ENCODE data around the gene CEP68.

GRCh38 chr2:65136253-65136652, 80.0 kb downstream of the CEP68 start:
- TF ChIP-seq POLR2A (IDR thresholded peaks at IDR 0.05) (no peak), POLR2AphosphoS5 (IDR thresholded peaks at IDR 0.05) (no peak), EP300 (IDR thresholded peaks at IDR 0.05) (no peak)
